GM21360 (cell line): Measurements from ENCODE around the gene ZFR2.
"Not testable (repeated sequence)": the region's sequence is repeated elsewhere in the genome, so short reads cannot be mapped to it uniquely, and the experiment has no call there.

Experiments used
- ATAC-seq: cut with Tn5 transposase; IDR thresholded peaks from one replicate; pipeline ENCODE4 v1.9.1; 2021; ENCODE audit warnings: mild to moderate bottlenecking, moderate library complexity; ENCODE audit not compliant: unreplicated experiment

Gene ZFR2

GRCh38 chr19:3774621-3775373 lies 94.0 kb downstream of the ZFR2 start:
- ATAC-seq = no peak

DNA sequence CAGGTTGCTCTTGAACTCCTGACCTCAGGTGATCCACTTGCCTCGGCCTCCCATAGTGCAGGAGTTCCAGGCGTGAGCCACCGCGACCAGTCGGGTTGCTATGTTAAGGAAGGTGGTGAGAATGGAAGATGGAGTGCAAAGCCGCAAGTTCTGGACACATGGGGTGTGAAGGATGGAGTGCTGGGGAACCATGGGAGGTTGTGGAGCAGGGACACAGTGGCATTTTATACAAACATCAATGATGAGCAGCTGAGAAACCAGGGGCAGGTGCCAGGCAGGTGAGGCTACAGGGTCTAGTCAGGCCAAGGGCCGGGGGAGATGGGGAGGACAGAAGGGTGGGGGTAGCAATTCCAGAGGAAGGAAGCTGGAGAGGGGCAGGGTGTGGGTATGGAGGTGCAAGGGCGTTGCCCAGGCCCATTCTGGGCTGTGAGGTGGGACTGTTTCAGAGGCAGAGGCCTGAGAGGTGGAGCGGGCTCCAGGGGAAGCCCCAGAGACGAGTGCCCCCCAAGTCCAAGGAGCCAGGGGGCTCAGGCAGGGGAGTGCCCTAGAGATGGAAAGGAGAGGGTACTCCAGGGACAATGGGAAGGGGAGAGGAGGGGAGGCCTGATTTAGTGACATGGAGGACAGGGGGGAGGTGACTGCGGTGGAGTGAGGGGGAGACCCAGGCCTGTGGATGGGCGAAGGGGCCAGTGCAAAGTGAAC lies 94.9 kb downstream of the ZFR2 start:
- ATAC-seq = no peak

GRCh38 chr19:3771906-3772455 lies 96.9 kb downstream of the ZFR2 start, which contains the start of gene RAX2:
RAX2 (minus strand) TSS chr19:3772228; CDS start chr19:3771742, 486 bp downstream.
- no peak for ATAC-seq

DNA sequence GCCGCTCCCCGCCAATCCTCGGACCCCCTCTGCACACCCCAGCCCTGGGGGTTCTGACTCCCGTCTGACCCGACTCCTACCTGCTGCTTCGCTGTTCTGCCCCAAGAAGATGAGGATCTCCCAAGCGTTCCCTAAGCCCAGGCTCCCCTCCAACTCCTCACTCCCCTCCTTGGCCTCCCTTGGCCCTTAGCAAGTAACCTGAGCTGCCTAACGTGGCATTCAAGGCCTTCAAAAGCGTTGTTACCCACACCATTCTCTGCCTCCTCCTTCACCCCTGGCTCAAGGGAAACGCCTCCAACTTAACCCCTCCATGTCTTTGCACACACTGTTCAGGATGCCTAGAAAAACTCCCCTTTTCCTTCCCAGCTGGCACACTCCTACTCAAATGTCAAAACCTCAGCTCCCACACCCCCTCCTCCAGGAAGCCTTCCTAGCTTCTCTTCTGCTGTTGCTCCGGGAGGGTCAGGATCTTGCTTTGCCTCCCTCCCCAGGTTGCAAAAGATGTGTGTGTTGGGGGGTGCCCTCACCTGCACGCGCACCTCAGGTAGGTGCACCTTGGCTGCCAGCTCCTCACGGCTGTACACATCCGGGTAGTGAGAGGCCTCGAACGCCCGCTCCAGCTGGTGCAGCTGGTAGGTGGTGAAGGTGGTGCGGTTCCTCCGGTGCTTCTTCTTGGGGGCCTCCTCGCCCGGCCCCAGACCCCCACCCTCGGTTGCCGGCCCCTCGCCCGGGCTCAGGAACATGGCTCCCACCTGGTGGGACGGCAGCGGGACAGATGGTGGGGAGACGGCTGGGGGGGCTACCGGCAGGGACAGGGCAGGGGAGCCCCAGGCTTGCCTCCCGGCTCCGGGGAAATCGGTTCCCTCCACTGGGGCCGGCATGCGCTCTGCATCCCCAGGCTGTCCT lies 97.6 kb downstream of the ZFR2 start:
- ATAC-seq = no peak

GRCh38 chr19:3770136-3770999 lies 98.5 kb downstream of the ZFR2 start:
- ATAC-seq = no peak

- ATAC-seq = no peak
Observed at GRCh38 chr19:3769494-3769893, 99.3 kb downstream of the ZFR2 start.

GRCh38 chr19:3768748-3769099 lies 100.1 kb downstream of the ZFR2 start:
- no peak for ATAC-seq

DNA sequence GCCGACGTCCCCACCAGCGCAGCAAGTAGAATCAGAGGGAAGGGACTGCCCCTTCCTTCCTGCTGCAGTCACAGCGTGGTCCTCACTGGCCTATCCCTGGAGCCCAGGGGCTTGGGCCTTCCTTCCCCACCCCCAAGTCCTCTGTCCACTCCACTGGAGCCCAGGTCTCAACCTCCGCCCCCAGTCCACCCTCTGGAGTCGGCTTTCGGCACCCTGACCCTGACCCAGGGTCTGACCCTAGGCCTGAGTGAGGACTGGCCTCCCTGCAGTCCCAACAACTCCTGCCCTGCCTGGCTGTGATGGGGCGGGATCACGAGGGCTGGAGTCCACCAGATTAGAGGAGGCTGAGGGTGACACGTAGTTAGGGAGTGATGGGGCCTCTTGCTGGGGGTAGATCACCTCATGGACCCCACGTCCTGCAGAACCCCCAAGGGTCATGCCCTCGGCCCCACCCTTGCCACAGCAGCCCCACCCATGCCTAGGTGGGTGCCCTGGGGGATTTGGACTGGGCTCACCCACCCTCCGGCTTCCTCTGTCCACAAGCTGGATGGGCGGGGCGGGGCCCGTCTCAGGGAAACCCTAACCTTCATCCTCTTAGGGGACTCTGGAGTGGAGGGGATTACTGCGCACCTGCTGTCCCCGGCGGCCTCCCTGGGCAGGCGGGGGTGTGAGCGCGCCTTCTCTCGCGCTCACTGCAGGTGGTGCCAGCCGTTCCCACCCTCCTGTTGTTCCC lies 100.7 kb downstream of the ZFR2 start:
- ATAC-seq = no peak

DNA sequence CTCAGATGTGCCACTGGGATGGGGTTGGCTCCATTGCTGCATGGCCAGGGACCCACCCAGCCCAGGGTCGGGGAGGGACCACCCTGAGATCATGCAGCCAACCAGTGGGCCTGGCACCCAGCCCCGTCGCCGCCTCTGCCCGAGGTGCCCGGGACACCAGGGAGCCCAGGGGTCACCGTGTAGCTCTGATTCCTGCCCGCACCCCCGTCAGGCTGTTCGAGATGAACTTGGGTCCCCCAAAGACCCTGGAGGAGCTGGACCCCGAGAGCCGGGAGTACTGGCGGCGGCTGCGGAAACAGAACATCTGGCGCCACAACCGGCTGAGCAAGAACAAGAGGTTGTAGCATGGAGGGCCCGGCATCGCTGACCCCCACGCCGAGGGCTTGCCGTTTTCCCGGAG lies 101.8 kb downstream of the ZFR2 start:
- ATAC-seq = no peak

- no peak for ATAC-seq
Observed at GRCh38 chr19:3766520-3766919, 102.3 kb downstream of the ZFR2 start.

GRCh38 chr19:3765757-3766156 lies 103.1 kb downstream of the ZFR2 start:
- not testable (repeated sequence) for ATAC-seq

DNA sequence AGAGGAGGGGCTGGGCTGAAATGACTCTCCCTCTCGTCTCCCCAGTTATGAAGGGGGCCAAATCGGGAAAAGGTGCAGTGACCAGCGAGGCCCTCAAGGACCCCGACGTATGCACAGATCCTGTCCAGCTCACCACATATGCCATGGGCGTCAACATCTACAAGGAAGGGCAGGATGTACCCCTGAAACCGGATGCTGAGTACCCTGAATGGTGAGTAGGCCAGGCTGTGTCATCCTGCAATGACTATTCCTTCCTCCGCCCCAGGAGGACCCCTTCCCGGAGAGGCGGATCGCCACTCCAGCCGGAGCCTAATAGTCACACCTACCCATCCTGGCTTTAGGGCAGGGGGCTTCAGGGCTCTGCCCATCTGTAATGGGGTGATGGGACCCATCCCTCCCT lies 103.7 kb downstream of the ZFR2 start:
- ATAC-seq = no peak

GRCh38 chr19:3762501-3763459 lies 106.1 kb downstream of the ZFR2 start, which contains the start of gene MRPL54:
MRPL54 (plus strand) TSS chr19:3762682; CDS start chr19:3762701, 19 bp downstream.
- ATAC-seq = peak; percentile 64

DNA sequence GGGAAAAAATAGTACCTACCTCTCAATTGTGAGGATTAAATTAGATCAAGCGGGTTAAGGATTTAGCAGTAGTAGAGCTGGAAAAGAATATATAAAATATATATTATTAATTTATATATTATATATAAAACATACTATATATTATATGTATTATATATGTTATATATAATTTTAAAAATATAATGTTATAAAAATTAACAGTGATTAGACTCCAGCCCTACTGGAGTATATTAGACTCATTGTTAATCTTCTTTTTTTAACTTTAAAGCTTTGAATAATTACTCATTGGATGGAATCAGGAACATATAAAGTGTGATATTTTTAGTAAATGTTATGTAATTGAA lies 106.7 kb downstream of the ZFR2 start:
- no peak for ATAC-seq

GRCh38 chr19:3761382-3762129 lies 107.3 kb downstream of the ZFR2 start, which contains the start of gene APBA3:
APBA3 (minus strand) TSS chr19:3761692; CDS start chr19:3760264, 1,428 bp downstream.
- ATAC-seq = peak; percentile 61

- ATAC-seq = no peak
Observed at GRCh38 chr19:3760871-3761361, 107.9 kb downstream of the ZFR2 start.

GRCh38 chr19:3759482-3760254 lies 109.2 kb downstream of the ZFR2 start:
- ATAC-seq = no peak
